Skin of body (tissue), 1 donor: ENCODE results near the gene GLIPR1. TPM values are rescaled to one million over a fixed set of nuclear protein-coding genes. Genes with fewer than 3 reads are reported as not detected.

Source experiments
- total RNA-seq: library from RNA; depleted of rRNA; stranded (reverse); fragments of >200 nt; gene quantifications from one replicate; pipeline ENCODE4 v1.2.3, GENCODE V29; 2014

GLIPR1 gene
- total RNA-seq, 1 donor from 2014 or later = 6.5 TPM

Other genes with a start within 250 kb of the GLIPR1 start
- 7.1 TPM for gene CAPS2, start 150.4 kb upstream of the GLIPR1 start, total RNA-seq
- gene GLIPR1L1, start 146.1 kb upstream of the GLIPR1 start, total RNA-seq = not detected
- 2.1 TPM for gene GLIPR1L2, start 89.7 kb upstream of the GLIPR1 start, total RNA-seq
- 37.9 TPM for gene KRR1, start 30.9 kb downstream of the GLIPR1 start, total RNA-seq